Fibroblast of skin of left quadriceps (primary cell): ENCODE measurements around the gene MYO9A.

Experiments
- DNase-seq, 2 experiments: peaks; one replicate each; pipeline ENCODE4 v3.0.0-alpha.2; 2013; ENCODE audit warnings: low read depth in 2 of 2

MYO9A gene

DNA sequence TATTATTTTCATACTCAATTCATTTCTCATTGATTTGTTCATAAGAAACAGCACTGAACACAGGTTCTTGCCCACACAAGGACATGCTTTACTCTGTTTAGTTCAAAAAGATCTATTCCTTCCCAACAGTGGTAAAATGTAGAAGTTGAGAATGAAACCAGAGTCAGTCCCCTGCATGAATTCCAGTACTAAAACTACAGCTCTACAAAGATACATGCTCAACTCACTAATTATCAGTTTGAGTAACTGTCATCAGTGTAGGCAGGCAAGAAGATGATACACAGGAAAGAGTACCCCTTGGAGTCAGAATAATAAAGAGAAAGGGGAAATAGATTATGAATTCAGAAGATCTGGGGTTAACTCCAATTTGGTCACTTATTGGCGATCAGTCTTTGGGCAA is 264.4 kb downstream of the MYO9A start:
- no peak for DNase-seq

DNA sequence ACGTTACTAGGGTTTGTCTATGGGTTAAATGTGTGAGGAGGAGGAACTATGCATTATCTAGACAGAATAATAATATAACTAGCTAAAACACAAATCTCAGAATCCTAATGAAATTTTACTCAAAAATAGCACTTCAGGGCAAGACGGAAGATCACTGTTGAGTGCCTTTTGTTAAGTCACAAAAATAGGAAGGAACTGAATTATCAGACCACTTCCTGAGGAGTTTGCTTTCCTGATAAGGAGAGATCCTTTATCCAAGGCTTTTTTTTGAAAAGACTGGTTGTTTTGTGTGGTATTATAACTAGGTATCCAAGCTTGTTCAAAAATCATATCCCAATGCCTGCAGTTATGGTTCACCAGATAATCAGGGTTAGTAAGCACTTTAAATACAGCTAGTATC is 273.0 kb downstream of the MYO9A start:
- DNase-seq: no peak

DNA sequence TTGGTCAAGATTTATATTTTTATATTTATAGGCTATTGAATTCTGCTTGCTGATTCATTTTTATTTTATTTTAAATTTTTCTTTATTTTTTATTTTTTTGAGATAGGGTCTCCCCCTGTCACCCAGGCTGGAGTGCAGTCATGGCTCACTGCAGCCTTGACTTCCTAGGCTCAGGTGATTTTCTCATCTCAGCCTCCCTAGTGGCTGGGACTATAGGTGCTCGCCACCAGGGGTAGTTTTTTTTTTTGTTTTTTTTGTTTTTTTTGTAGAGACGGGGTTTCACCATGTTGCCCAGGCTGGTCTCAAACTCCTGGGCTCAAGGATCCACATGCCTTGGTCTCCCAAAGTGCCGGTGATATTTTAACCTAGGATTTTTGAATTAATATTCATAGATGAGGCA is 276.4 kb downstream of the MYO9A start:
- DNase-seq: no peak

DNA sequence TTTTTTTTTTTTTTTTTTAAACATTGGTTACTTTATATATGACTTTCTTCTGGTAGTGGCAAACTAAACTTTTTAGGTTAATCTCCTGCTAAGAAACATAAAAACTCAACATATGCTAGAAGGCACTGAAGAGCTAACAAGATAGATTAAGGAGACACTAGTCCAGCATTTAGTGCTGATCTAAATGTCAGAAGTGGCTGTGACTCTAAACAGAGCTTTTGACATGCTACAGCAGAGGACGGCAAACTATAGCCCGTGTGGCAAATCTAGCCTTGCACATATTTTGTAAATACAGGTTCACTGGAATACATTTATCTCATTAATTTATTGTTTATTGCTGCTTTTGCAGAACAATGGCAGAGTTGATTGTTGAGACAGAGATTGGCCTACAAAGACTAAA is 287.0 kb downstream of the MYO9A start:
- no peak for DNase-seq

DNA sequence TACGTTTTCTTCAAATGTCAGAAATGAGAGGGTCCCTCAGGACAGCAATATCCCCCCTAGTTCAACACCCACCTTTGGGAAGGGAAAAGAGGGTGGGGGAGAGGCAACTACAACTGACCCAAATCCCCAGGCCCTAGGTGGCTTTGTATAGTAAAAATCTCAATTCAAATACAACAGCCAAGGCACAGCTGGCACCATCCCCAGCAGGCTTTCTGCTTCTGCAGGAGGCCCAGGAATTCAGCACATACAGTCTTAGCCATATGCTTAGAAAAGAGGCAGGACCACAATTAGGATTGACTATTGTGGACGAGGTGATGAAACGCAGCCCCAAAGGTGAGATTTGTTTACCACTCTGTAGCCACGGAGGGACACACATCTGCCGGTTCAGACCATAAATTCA is 291.8 kb downstream of the MYO9A start:
- no peak for DNase-seq

DNA sequence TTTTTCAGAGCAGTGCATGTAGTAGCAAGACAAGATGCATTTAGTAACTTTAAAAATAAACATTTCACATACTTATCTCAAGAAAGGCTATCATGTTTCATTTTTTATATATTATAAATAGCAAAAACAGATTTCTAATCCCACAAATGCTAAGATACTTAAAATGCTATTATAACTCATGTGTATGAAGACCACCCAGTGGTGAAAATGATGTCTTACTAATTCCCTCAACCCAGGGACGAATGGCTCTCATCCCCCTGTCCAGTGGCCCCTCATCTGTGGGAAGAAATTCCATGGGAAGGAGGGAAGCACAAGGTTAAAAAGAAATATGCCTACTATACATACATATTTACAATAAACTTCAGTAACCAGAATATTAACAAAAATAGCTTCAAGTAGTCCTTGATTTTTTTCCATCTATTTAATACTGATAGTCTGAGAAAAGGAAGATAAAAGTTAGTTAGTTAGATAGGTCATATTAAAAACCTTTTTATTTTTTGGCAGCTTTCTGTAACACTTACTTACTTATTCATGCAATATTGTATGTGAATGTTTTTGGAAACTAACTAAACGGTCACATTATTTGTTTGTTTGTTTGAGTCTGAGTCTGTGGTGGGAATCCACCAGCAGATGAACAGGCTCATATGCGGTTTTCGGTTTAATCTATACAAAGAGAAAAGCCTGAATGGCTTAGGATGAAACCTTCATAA is 292.8 kb downstream of the MYO9A start:
- no peak for DNase-seq

DNA sequence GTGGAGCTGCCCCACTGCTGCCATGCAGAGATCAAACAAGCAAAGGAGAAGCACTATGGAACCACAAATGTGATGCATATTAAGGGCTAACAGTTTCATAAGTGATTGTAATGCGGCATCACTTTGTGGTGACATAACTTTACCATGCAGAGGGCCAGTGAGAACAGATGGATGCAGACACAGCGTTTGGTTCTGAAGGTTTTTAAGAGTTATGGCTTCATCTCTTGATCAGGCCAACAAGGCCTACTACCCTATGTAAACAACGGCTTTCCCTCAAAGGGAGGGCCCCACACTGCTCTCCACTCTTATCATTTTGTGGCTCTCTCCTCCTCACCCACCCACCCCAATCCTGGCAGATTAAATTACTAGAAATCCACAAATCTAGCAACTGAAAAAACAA is 294.1 kb downstream of the MYO9A start:
- no peak for DNase-seq

DNA sequence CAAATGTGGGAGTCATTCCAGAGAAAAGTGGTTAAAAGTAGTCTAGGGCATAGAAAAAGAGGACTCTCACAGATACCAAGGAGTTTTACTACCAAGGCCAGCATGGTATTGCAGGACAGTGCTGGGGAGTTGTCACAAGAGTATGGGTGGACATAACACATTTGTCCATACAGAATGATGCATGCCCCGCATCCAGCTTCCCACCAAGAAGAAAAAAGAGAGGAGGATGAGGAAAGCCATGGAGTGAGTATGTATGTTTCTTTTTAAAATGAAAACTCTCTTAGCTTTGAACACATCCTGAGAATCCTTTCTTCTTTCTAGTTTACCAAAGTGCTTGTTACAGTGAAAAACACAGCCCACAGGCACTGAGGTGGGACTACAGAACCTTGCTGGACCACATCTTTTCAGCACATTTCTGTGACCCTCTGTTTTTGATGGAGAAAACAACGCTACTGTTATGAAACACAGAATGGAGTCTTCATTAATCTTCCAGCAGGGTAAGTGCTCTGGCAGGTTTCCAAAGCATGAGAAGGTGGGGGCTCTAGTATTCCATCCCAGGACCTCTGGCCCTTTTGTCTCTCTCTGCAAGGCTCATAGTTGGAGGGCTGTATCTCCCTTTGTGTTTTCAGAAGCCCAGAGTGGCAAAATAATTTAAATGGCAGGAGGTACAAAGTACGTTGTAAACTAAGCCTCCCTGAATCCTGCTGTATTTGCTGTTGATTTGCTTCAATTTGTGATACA is 294.9 kb downstream of the MYO9A start:
- no peak for DNase-seq

DNA sequence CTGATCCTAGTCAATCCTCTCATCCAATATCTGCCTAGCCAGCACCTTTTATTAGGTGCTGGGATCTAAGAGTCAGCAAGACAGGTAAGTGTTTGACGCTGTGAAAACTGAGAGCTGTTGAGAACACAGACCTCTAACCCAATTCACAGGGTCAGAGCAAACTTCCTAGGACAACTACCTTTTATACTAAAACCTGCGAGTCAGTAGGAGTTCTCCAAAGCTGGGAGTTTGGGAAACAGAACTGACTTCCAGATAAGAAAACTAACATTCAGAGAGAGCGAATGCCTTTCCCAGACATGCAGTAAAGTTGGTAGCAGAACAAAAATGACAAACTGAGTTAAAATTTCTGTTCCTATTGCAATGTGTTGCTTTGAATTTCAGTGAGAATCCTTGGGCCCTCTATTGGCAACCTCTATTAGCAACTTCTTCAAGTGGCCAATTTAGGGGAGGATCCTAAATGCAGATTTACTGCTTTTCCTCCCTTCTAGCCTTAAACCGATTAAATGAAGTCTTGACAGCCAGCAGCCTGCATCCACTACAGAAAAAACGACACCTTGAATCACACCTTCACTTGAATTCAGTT is 296.3 kb downstream of the MYO9A start:
- DNase-seq: no peak

DNA sequence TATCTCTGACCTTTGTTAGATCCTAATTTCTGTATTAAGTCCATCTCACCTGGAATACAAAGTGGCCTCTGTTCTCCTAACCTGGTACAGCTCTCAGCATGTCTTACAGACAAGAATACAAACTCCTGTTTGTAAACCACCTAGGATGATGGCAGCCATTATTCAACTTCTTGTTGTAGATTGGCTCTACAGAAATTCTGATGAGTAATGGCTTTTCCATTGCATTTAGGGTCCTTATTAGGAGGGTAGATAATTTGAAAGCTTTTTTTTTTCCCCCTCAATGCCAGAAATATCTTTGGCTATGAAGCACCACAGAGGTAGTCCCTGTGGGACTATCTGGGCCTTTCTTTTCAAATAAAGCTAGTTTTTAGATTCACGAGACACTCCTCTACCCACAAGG is 297.8 kb downstream of the MYO9A start:
- no peak for DNase-seq

DNA sequence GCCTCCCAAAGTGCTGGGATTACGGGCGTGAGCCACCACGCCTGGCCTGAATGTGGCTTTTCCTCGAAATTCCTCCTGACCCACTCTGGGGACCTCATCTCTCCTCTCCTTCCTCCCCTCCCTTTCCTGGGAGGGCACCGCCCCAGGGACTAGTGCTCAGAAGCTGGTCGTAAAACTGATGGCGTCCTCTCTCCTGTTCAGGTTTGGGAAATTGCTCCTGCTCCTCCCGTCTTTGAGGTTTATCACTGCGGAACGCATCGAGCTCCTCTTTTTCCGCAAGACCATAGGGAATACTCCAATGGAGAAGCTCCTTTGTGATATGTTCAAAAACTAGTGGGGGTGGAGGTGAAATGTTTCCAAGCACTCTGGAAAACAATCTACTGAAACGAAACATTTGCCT is 300.6 kb downstream of the MYO9A start:
- DNase-seq: no peak

DNA sequence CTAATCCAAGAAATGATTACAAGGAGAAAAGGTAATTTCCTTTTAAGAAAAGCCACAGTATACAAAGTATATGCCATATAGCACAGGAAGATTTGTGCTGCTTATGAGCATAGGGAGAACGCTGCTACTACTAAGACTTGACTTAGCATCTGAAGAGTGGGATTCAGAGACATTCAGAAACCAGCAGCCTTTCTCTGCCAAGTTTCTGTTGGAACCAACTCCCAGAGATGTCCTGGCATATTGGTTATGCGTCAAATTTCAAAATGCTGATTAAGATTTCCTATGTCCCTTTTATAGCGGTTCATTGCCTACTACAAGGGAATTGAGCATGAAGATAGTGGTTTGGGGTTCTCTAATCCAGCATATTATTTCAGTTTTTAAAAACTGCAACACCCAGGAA is 302.6 kb downstream of the MYO9A start:
- no peak for DNase-seq

DNA sequence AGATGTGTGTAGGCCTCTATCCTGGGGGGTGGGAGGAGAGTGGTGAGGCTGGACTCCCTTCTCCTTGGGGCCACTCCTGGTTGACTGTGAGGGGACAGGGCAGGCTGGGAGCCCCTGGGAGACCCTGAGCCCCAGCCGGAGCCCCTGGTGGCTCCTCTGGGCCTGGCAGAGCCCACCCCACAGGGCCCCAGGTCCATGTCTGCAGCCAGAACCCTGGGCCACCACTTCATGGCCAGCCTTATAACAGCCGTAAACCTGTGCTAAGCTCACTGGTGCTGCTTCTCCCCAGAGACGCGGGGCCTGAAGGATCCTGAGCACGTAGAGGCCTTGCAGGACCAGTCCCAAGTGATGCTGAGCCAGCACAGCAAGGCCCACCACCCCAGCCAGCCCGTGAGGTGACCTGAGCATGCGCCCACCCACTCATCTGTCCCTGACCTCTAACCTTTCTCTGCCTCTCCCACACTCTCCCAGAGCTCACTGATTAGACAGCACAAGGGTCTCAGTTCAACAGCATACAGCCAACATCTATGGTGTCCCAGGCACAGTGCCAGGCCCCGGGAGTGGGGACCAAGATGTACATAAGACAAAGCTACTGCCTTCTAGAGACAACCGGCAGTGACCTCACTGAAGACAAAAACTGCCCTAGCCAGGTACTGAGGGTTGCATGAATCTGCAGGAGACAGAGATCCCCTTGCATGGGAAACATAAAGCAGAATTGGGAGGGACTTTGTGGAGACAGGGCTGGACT is 304.1 kb downstream of the MYO9A start:
- no peak for DNase-seq

DNA sequence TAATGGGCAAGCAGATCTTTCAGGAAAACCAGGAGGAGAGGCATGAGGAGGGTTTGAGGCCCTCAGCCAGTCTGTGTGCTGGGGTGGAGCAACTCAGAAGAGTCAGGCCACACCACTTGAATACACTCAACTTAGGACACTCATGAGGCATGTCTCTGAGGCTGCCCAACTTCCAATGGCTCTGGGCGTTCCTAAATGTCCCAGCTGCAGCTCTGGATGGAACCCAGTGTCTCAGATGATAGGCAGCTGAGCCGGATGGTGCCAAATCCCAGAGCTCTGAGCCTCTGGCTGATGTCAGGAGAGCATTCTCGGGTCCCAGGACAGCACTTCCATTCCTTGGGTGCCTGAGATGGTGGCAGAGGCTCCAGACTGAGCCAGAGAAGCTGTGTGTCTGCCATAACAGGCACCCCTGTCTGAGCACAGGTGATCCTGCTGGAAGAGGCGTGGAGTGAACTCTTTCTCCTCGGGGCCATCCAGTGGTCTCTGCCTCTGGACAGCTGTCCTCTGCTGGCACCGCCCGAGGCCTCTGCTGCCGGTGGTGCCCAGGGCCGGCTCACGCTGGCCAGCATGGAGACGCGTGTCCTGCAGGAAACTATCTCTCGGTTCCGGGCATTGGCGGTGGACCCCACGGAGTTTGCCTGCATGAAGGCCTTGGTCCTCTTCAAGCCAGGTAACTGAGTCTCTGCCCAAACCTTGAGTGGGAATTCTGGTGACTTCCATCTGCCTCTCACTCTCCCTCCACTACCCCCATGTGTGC is 304.8 kb downstream of the MYO9A start:
- no peak for DNase-seq

DNA sequence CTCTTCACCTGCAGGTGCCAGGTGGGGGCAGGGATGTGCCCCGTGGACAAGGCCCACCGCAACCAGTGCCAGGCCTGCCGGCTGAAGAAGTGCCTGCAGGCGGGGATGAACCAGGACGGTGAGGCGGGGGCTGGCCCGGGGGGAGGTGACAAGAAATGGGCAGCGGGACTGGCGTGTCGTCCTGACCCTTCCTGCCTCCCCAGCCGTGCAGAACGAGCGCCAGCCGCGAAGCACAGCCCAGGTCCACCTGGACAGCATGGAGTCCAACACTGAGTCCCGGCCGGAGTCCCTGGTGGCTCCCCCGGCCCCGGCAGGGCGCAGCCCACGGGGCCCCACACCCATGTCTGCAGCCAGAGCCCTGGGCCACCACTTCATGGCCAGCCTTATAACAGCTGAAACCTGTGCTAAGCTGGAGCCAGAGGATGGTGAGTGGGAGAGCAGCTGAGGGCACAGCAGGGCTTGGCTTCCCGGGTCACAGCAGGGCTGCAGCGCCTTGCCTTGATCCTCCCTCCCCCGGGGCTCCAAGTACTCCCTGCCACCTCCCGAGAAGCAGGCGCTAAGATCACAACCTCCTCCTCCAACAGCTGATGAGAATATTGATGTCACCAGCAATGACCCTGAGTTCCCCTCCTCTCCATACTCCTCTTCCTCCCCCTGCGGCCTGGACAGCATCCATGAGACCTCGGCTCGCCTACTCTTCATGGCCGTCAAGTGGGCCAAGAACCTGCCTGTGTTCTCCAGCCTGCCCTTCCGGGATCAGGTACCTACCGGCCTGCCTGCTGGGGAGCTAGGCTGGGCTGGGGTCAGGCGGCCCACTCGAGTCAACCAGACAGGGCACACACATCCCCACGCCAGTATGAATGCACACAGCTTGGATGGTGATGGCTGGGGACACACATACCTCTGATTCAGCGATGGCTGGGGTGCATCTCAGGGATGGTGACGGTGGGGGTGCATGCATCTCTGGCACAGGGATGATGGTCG is 305.9 kb downstream of the MYO9A start:
- DNase-seq: no peak

DNA sequence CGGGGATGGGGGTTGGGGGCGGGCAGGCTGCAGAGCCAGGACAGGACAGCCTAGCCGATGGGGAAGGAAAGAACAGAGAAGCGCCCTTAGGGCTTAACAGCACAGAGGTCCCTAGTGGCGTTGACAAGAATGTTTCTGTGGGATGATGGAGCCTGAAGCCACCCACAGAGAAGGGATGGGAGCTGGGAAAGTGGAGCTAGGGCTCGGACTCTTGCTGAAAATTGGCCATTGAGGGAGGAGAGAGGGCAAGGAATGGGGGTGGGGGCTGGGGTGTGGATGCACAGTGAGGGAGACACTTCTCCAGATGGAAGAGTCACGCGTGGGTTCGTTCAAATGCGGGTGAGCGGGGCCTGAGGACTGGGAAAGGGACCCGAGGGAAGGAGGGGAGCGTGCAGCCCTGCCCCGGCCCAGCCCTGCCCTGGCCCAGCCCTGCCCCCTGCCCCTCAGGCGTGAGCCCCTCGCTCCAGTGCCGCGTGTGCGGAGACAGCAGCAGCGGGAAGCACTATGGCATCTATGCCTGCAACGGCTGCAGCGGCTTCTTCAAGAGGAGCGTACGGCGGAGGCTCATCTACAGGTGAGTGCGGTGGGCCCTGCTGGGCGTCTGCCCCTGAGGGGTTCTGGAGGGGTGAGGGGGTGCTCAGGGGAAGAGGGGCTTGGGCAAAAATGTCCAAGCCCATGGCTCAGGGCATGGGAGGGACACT is 306.8 kb downstream of the MYO9A start:
- no peak for DNase-seq

DNA sequence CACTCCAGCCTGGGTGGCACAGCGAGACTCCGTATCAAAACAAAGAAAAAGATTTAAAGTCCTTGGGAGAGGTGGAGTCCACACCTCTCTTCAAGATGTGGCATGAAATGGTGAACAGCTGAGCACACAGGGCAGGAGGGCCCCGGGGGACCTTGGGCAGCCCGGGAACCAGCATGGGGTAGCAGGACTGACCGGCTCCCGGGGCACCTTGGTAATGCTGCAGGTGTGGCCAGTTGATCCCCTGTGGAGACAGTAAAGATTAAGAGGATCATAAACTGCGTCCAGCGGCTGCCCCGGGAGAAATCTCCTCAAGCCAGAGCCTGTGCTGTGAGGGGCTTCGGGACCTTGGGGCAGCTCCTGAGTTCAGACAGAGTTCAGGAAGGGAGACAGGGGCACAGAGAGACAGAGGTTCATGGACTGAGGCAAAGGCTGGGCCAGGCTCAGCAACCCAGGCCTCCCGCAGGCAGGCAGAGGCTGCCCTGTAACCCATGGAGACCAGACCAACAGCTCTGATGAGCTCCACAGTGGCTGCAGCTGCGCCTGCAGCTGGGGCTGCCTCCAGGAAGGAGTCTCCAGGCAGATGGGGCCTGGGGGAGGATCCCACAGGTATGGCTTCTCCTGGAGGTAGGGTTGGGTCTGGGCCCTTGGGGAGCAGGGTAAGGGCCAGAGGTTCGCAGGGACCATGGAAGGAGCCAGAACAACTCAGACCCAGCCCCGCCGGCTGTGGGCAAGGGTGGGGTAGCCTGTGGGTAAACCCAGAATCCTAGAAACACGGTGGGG is 307.5 kb downstream of the MYO9A start, which contains the start of gene NR2E3:
Gene NR2E3 (plus strand): TSS at position 299 of the 780 bp plus-strand sequence. CDS start 190 bp downstream, at position 489.
- DNase-seq: no peak

DNA sequence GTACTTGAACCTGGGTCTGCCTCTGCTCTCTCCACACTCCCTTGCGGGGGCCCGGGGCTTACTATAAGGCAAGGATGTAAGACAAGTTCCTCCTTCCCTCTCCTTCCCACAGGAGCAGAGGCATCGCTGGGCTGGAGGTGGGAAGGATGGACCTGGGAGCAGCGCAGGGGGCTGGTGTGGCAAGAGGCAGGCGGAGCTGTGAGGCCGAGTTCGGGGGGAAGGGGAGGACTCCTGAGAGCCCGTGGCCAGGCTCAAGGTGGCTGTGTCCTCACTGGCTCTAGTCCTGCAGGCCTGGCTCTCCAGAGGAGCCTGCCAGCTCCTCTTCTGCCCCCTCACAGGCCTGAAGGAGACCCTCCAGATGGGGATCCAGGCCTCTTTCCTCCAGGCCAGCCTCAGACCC is 308.6 kb downstream of the MYO9A start:
- DNase-seq: no peak
